GM18498 (cell line): Measurements from ENCODE around the gene HOATZ.

Source experiments
- ATAC-seq: cut with Tn5 transposase; IDR thresholded peaks from one replicate; pipeline ENCODE4 v1.9.1; 2021; ENCODE audit warnings: mild to moderate bottlenecking, moderate library complexity; ENCODE audit not compliant: unreplicated experiment

HOATZ gene

GRCh38 chr11:111514216-111515031, at the start of gene HOATZ:
Gene HOATZ (plus strand): TSS chr11:111514778. CDS start chr11:111514785, 7 bp downstream.
- ATAC-seq: no peak

- ATAC-seq: no peak
These were observed 49.2 kb upstream of the HOATZ start for GRCh38 chr11:111465400-111465799.

GRCh38 chr11:111466615-111467014, 48.0 kb upstream of the HOATZ start:
- ATAC-seq: no peak

GRCh38 chr11:111469200-111469599, 45.4 kb upstream of the HOATZ start:
- ATAC-seq: no peak

GRCh38 chr11:111472228-111472627, 42.4 kb upstream of the HOATZ start:
- ATAC-seq: no peak

GRCh38 chr11:111474432-111474831, 40.1 kb upstream of the HOATZ start:
- ATAC-seq: no peak

GRCh38 chr11:111476366-111476765, 38.2 kb upstream of the HOATZ start:
- ATAC-seq: no peak

- ATAC-seq: no peak
These were observed 37.6 kb upstream of the HOATZ start for GRCh38 chr11:111476956-111477355.

- ATAC-seq: no peak
These were observed 36.7 kb upstream of the HOATZ start for GRCh38 chr11:111477898-111478297.

GRCh38 chr11:111479666-111480065, 34.9 kb upstream of the HOATZ start:
- no peak for ATAC-seq

GRCh38 chr11:111483431-111483830, 31.1 kb upstream of the HOATZ start:
- no peak for ATAC-seq

- no peak for ATAC-seq
These were observed 24.1 kb upstream of the HOATZ start for GRCh38 chr11:111490496-111490895.

GRCh38 chr11:111494040-111494439, 20.5 kb upstream of the HOATZ start:
- no peak for ATAC-seq

GRCh38 chr11:111499483-111499882, 15.1 kb upstream of the HOATZ start:
- ATAC-seq: no peak

- ATAC-seq: no peak
These were observed 14.1 kb upstream of the HOATZ start for GRCh38 chr11:111500481-111500880.

- no peak for ATAC-seq
These were observed 12.0 kb upstream of the HOATZ start for GRCh38 chr11:111502611-111503010.

GRCh38 chr11:111510311-111510710, 4.3 kb upstream of the HOATZ start:
- no peak for ATAC-seq

GRCh38 chr11:111512296-111513239, 2.0 kb upstream of the HOATZ start, which contains the start of gene BTG4:
Gene BTG4 (minus strand): TSS chr11:111512386. CDS start chr11:111498776, 13,610 bp downstream.
- ATAC-seq: peak; percentile 45

- peak; percentile 21 for ATAC-seq
These were observed 1.4 kb upstream of the HOATZ start for GRCh38 chr11:111513240-111513605.

GRCh38 chr11:111515591-111515990, 1.0 kb downstream of the HOATZ start:
- ATAC-seq: no peak

- no peak for ATAC-seq
These were observed 4.1 kb downstream of the HOATZ start for GRCh38 chr11:111518668-111519067.

- ATAC-seq: no peak
These were observed 6.0 kb downstream of the HOATZ start for GRCh38 chr11:111520560-111520959.
